ENCODE measurements around the gene GPBP1. TPM values are rescaled to one million over a fixed set of nuclear protein-coding genes. Genes with fewer than 3 reads are reported as not detected.

GPBP1 gene
- total and polyA plus RNA-seq, 9 of the 15 experiments (the other 6 are each of a cell fraction or from before 2014, with no cell fraction given), result 31.0 to 109 (median 68.4) TPM

- TF ChIP-seq ZBTB40 (IDR thresholded peaks at IDR 0.05) (0 out of 2 replicates have a peak, but pooled peaks have one; percentile 32), ZBTB40 (CRISPR knock-in tag; IDR thresholded peaks at IDR 0.05) (no peak), ZNF277 (CRISPR knock-in tag; IDR thresholded peaks at IDR 0.05; ENCODE audit: borderline replicate concordance) (no peak), ARID3A (IDR thresholded peaks at IDR 0.05; ENCODE audit: borderline replicate concordance, low read depth, low read length) (0 out of 2 replicates have a peak, but pooled peaks have one; percentile 13), FOXP1 (CRISPR knock-in tag; IDR thresholded peaks at IDR 0.05) (0 out of 2 replicates have a peak, but pooled peaks have one; percentile 39), ZNF174 (CRISPR knock-in tag; IDR thresholded peaks at IDR 0.05) (no peak), HMGXB4 (CRISPR knock-in tag; IDR thresholded peaks at IDR 0.05) (no peak), ETV1 (tag; conservative IDR thresholded peaks at IDR 0.05; ENCODE audit: low read depth) (no peak), HNRNPUL1 (IDR thresholded peaks at IDR 0.05; ENCODE audit: low read length) (no peak), ZNF175 (CRISPR knock-in tag; IDR thresholded peaks at IDR 0.05; ENCODE audit: low read depth) (no peak), ZNF408 (CRISPR knock-in tag; IDR thresholded peaks at IDR 0.05; ENCODE audit: low read depth) (no peak)
These were observed 1.2 kb upstream of the GPBP1 start (continued) for GRCh38 chr5:57172466-57173318.
